Cardiac fibroblast (primary cell): ENCODE data around the gene PTPN9.
A peak's percentile ranks its signal among the peaks of the same experiment; 100 is the strongest.

Experiments used
- DNase-seq, 2 donors: peaks; one replicate each; pipeline versions ENCODE4 v3.0.0 to v3.0.0-alpha.2; 2010; ENCODE audit warnings: low read depth in 2 of 2
- H3K4me3 ChIP-seq, 2 donors: replicated peaks in 1 of 2; 1 replicate in 1 of 2; 2 replicates in 1 of 2; pipeline ENCODE4 v1.5.1; 2011; ENCODE audit warnings: low read depth in 2 of 2, low read length in 2 of 2, mild to moderate bottlenecking in 2 of 2, moderate library complexity in 1 of 2
- CTCF ChIP-seq: IDR thresholded peaks from one replicate; pipeline ENCODE4 v1.5.1; 2011; ENCODE audit warnings: low read depth, mild to moderate bottlenecking, low read length, inconsistent platforms

PTPN9 gene

GRCh38 chr15:75422554-75422953 lies 156.6 kb downstream of the PTPN9 start:
- TF ChIP-seq CTCF: no peak
- no peak for DNase-seq
- no peak overlapping the region for H3K4me3 ChIP-seq

GRCh38 chr15:75420698-75421097 lies 158.4 kb downstream of the PTPN9 start:
- no peak overlapping the region for H3K4me3 ChIP-seq
- TF ChIP-seq CTCF: no peak
- DNase-seq: peak; percentile 25 to 27

- no peak for DNase-seq
- TF ChIP-seq CTCF: no peak
- H3K4me3 ChIP-seq: no peak overlapping the region
Measured at GRCh38 chr15:75416584-75416983, 162.5 kb downstream of the PTPN9 start.
